K562 (cell line): Measurements from ENCODE around the gene ACAD10. TPM values are rescaled to one million over a fixed set of nuclear protein-coding genes. Genes with fewer than 3 reads are reported as not detected.

Source experiments
- ATAC-seq: fragments of 200-7000 bp; cut with Tn5 transposase; 3 replicates; pipeline ENCODE4 v1.9.1; 2020; ENCODE audit warnings: moderate library complexity
- BruUV-seq: library from RNA; stranded (reverse); fragments of 400-500 nt; replicated peaks from 2 replicates; lab custom pipeline; 2021; lab: Mats Ljungman, UMichigan
- CTCF ChIA-PET: fragments of 300-600 bp; formaldehyde crosslinking; extraction: SDS; loops from one replicate; lab custom pipeline; 2021; ENCODE audit warnings: low intra/inter-chr PET ratio; lab: Yijun Ruan, JAX
- POLR2A ChIA-PET: fragments of 300-600, 350-650 bp; sonication (Branson Sonifier 250); formaldehyde crosslinking; extraction: SDS; loops from one replicate; lab custom pipeline; 2021; ENCODE audit warnings: antibody characterized with exemption, inconsistent platforms; lab: Yijun Ruan, JAX
- DNase-seq, 4 experiments: peaks; one replicate each; pipeline versions ENCODE4 v3.0.0 to v3.0.0-alpha.2; 2011 to 2018; ENCODE audit warnings: low spot score in 3 of 4, mixed read lengths in 3 of 4; ENCODE audit errors: extremely low read depth in 1 of 4
- FAIRE-seq: peaks from 2 replicates; lab custom pipeline; 2011; peaks lifted over from hg19 to GRCh38; lab: Jason Lieb, UNC
- H2AFZ ChIP-seq: 2 replicates; pipeline ENCODE4 v1.6.0; 2011; ENCODE audit warnings: low read depth, low read length, control low read depth, inconsistent platforms
- H3K27ac ChIP-seq: fragments of 200-600 bp; 3 replicates; pipeline ENCODE4 v1.8.0; 2011; ENCODE audit warnings: low read depth, mild to moderate bottlenecking, control low read depth, inconsistent platforms, low read length, moderate library complexity, mixed read lengths; ENCODE audit errors: extremely low read depth
- H3K27me3 ChIP-seq, 2 experiments: fragments of 300-600 bp in 1 of 2; 2 replicates in 1 of 2; 3 replicates in 1 of 2; pipeline versions ENCODE4 v1.6.0 to v1.8.0; 2011; ENCODE audit warnings: inconsistent platforms in 2 of 2, low read length in 2 of 2, mild to moderate bottlenecking in 1 of 2, mixed read lengths in 1 of 2, moderate library complexity in 1 of 2; ENCODE audit not compliant: control insufficient read depth in 2 of 2, insufficient read depth in 2 of 2
- H3K36me3 ChIP-seq: fragments of 300-600 bp; 3 replicates; pipeline ENCODE4 v1.8.0; 2011; ENCODE audit warnings: mild to moderate bottlenecking, low read length, inconsistent platforms; ENCODE audit not compliant: control insufficient read depth, insufficient read depth
- H3K4me1 ChIP-seq, 2 experiments: fragments of 200-600 bp in 1 of 2; replicated peaks in 1 of 2; 2 replicates in 1 of 2; 3 replicates in 1 of 2; pipeline versions ENCODE4 v1.5.1 to v1.8.0; 2011; ENCODE audit warnings: inconsistent platforms in 2 of 2, low read length in 2 of 2, mild to moderate bottlenecking in 1 of 2, mixed read lengths in 1 of 2, moderate library complexity in 1 of 2; ENCODE audit not compliant: control insufficient read depth in 2 of 2, insufficient read depth in 2 of 2
- H3K4me2 ChIP-seq: 2 replicates; pipeline ENCODE4 v1.6.1; 2011; ENCODE audit warnings: low read length, control low read depth, inconsistent platforms, mixed read lengths; ENCODE audit not compliant: insufficient read depth
- H3K4me3 ChIP-seq: fragments of 200-600 bp; sonication (generic), shearing (Covaris generic); 2 replicates; pipeline ENCODE4 v1.5.1; 2016; ENCODE audit warnings: control low read depth, inconsistent platforms
- H3K79me2 ChIP-seq: fragments of 200-600 bp; 3 replicates; pipeline ENCODE4 v1.8.0; 2011; ENCODE audit warnings: low read length, inconsistent platforms; ENCODE audit not compliant: control insufficient read depth, insufficient read depth
- H3K9ac ChIP-seq, 2 experiments: 2 replicates each; pipeline versions ENCODE4 v1.6.0 to v1.6.1; 2011; ENCODE audit warnings: low read depth in 2 of 2, low read length in 2 of 2, control low read depth in 1 of 2, inconsistent platforms in 1 of 2, mild to moderate bottlenecking in 1 of 2, mixed read lengths in 1 of 2; ENCODE audit not compliant: insufficient read depth in 1 of 2
- H3K9me1 ChIP-seq: one replicate; pipeline ENCODE4 v1.6.0; 2011; ENCODE audit warnings: inconsistent platforms, mild to moderate bottlenecking, low read length, moderate library complexity; ENCODE audit not compliant: control insufficient read depth, insufficient read depth
- H3K9me3 ChIP-seq: replicated peaks from 2 replicates; pipeline ENCODE4 v1.5.1; 2011; ENCODE audit warnings: low read depth, low read length, inconsistent platforms; ENCODE audit not compliant: control insufficient read depth, insufficient read depth
- H4K20me1 ChIP-seq: replicated peaks from 2 replicates; pipeline ENCODE4 v1.6.1; 2011; ENCODE audit warnings: low read length, inconsistent platforms, mixed read lengths; ENCODE audit not compliant: control insufficient read depth, insufficient read depth
- ARID1B ChIP-seq: fragments of 450-650 bp; IDR thresholded peaks from 2 replicates; pipeline ENCODE4 v1.6.1; 2016; ENCODE audit warnings: antibody characterized with exemption, mild to moderate bottlenecking, inconsistent platforms
- NFIC ChIP-seq: fragments of 450-650 bp; IDR thresholded peaks from 2 replicates; pipeline ENCODE4 v1.6.1; 2017; ENCODE audit warnings: mild to moderate bottlenecking, inconsistent platforms
- ZNF121 ChIP-seq: sonication (generic); formaldehyde crosslinking; conservative IDR thresholded peaks from 2 replicates; pipeline ENCODE4 v1.8.0; 2022; ENCODE audit warnings: missing genetic modification reagents
- WGBS: fragments of 100-300 bp; shearing (Covaris generic); methylation state at CpG from one replicate; pipeline ENCODE4 v1.1.6; 2016; ENCODE audit warnings: low coverage, mixed read lengths; ENCODE audit not compliant: insufficient coverage; ENCODE audit errors: missing lambda C conversion rate; 5-methylcytosine and 5-hydroxymethylcytosine counted together
- in situ Hi-C: fragments of 300-500 bp; cut with MboI; formaldehyde crosslinking; loops from 4 replicates; pipeline ENCODE4 v1.15.0; 2018; ENCODE audit warnings: inconsistent platforms, mixed read lengths
- intact Hi-C: fragments of 100-400 bp; cut with micrococcal nuclease; formaldehyde crosslinking; loops from 2 replicates; pipeline ENCODE4 v1.14.2; 2022
- polyA plus RNA-seq, 8 experiments: library from polyadenylated mRNA; depleted of rRNA in 4 of 8; stranded (reverse) in 5 of 8; unstranded in 3 of 8; fragments of >200 nt; fragmentation: Nextera tagmentation in 2 of 8; fragmentation: Illumina TruSeq in 1 of 8; extraction: Ambion mirVana in 2 of 8; extraction: Trizol in 1 of 8; gene quantifications; 2 replicates each; pipeline versions ENCODE4 v1.2.1 to v1.2.3, GENCODE V29; 2011 to 2014; ENCODE audit warnings: inconsistent platforms in 1 of 8, missing spikeins in 1 of 8
- total RNA-seq, 7 experiments: library from RNA; depleted of rRNA in 6 of 7; stranded (reverse); fragments of >200 nt in 6 of 7; fragmentation: Illumina TruSeq in 2 of 7; extraction: Trizol in 2 of 7; gene quantifications; 2 replicates each; pipeline versions ENCODE4 v1.2.1 to v1.2.3, GENCODE V29; 2011 to 2021; ENCODE audit warnings: low replicate concordance in 1 of 7
- TF ChIP-seq, protein P1 (sequence below): sonication (generic); formaldehyde crosslinking; IDR thresholded peaks from 2 replicates; pipeline ENCODE4 v1.8.1; 2023; ENCODE audit warnings: mild to moderate bottlenecking, missing genetic modification reagents, moderate library complexity

ACAD10 gene
- total and polyA plus RNA-seq, 9 of the 15 experiments (the other 6 are each of a cell fraction or from before 2014, with no cell fraction given), result 2.3 to 19.2 (median 12.0) TPM

GRCh38 chr12:111767362-111768158, 81.7 kb downstream of the ACAD10 start (continued):
- TF ChIP-seq, protein P1, sequence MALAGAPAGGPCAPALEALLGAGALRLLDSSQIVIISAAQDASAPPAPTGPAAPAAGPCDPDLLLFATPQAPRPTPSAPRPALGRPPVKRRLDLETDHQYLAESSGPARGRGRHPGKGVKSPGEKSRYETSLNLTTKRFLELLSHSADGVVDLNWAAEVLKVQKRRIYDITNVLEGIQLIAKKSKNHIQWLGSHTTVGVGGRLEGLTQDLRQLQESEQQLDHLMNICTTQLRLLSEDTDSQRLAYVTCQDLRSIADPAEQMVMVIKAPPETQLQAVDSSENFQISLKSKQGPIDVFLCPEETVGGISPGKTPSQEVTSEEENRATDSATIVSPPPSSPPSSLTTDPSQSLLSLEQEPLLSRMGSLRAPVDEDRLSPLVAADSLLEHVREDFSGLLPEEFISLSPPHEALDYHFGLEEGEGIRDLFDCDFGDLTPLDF, result peak; percentile 55; the same call in 1 of the 2 replicates

GRCh38 chr12:111768159-111768895, 82.5 kb downstream of the ACAD10 start:
- Histone ChIP-seq H3K4me1 (peaks cover 20 to 22% of the 10 kb centered on the region in 2 experiments), H3K9ac (no peak overlapping the region)

More at GRCh38 chr12:111768159-111768895, 82.5 kb downstream of the ACAD10 start:
- 73% methylated on average over 9 of the region's 9 CpGs for whole genome bisulfite sequencing
- ChIA-PET CTCF (no interaction called here), POLR2A (interaction anchor here (0.6 to 1.2 kb wide), 4 partner anchors 8 to 242 kb away, joined by 3 to 4 read pairs (median 3); no protein-coding TSS in a partner anchor)
- intact Hi-C loops (no loop called here), in situ Hi-C loops (no loop called here)
- H3K4me3 ChIP-seq, result no peak overlapping the region
- TF ChIP-seq NFIC, result peak; percentile 83
- no peak for TF ChIP-seq ARID1B
- peak; percentile 94 for TF ChIP-seq ZNF121 (CRISPR knock-in tag)
- DNase-seq (no peak), FAIRE-seq (no peak), ATAC-seq (no peak)
- no peak overlapping the region for H3K27ac ChIP-seq
- no peaks in the 10 kb centered on the region for H3K9me1 ChIP-seq
- H4K20me1 ChIP-seq, result no peaks in the 10 kb centered on the region
- H3K9me3 ChIP-seq, result no peaks in the 10 kb centered on the region
- no peak overlapping the region for H2AFZ ChIP-seq
- BruUV-seq, result no TSS peak
- H3K27me3 ChIP-seq, result no peaks in the 10 kb centered on the region
- H3K4me2 ChIP-seq, result no peak overlapping the region
- H3K79me2 ChIP-seq, result no peaks in the 10 kb centered on the region; the same call in 2 of the 3 replicates
- no peaks in the 10 kb centered on the region for H3K36me3 ChIP-seq
